HG03135 (cell line): Measurements from ENCODE around the gene LONP1.
"Not testable (repeated sequence)": the region's sequence is repeated elsewhere in the genome, so short reads cannot be mapped to it uniquely, and the experiment has no call there.

Source experiments
- ATAC-seq: cut with Tn5 transposase; IDR thresholded peaks from one replicate; pipeline ENCODE4 v1.9.1; 2021; ENCODE audit warnings: mild to moderate bottlenecking, moderate library complexity; ENCODE audit not compliant: unreplicated experiment

Gene LONP1

GRCh38 chr19:5711713-5712161 is 8.2 kb downstream of the LONP1 start:
- no peak for ATAC-seq

- ATAC-seq = no peak
These were observed 8.9 kb downstream of the LONP1 start for GRCh38 chr19:5711025-5711424.

GRCh38 chr19:5707576-5708575 is 12.1 kb downstream of the LONP1 start:
- ATAC-seq = no peak

GRCh38 chr19:5706876-5707573 is 12.9 kb downstream of the LONP1 start:
- ATAC-seq = no peak

- no peak for ATAC-seq
These were observed 14.4 kb downstream of the LONP1 start for GRCh38 chr19:5705552-5705951.

- ATAC-seq = no peak
These were observed 15.8 kb downstream of the LONP1 start for GRCh38 chr19:5703819-5704818.

- ATAC-seq = not testable (repeated sequence)
These were observed 17.9 kb downstream of the LONP1 start for GRCh38 chr19:5702053-5702410.

- ATAC-seq = no peak
These were observed 19.4 kb downstream of the LONP1 start for GRCh38 chr19:5700455-5701092.

GRCh38 chr19:5698635-5699422 is 21.1 kb downstream of the LONP1 start:
- no peak for ATAC-seq

- no peak for ATAC-seq
These were observed 21.9 kb downstream of the LONP1 start for GRCh38 chr19:5697890-5698634.

GRCh38 chr19:5697022-5697889 is 22.7 kb downstream of the LONP1 start:
- ATAC-seq = no peak

GRCh38 chr19:5696196-5697021 is 23.5 kb downstream of the LONP1 start:
- ATAC-seq = no peak

- no peak for ATAC-seq
These were observed 24.2 kb downstream of the LONP1 start for GRCh38 chr19:5695649-5696195.

GRCh38 chr19:5694956-5695648 is 24.8 kb downstream of the LONP1 start:
- no peak for ATAC-seq

- no peak for ATAC-seq
These were observed 25.6 kb downstream of the LONP1 start for GRCh38 chr19:5694167-5694955.
